ENCODE measurements around the gene METTL8.

METTL8 gene, protein sequence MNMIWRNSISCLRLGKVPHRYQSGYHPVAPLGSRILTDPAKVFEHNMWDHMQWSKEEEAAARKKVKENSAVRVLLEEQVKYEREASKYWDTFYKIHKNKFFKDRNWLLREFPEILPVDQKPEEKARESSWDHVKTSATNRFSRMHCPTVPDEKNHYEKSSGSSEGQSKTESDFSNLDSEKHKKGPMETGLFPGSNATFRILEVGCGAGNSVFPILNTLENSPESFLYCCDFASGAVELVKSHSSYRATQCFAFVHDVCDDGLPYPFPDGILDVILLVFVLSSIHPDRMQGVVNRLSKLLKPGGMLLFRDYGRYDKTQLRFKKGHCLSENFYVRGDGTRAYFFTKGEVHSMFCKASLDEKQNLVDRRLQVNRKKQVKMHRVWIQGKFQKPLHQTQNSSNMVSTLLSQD

DNA sequence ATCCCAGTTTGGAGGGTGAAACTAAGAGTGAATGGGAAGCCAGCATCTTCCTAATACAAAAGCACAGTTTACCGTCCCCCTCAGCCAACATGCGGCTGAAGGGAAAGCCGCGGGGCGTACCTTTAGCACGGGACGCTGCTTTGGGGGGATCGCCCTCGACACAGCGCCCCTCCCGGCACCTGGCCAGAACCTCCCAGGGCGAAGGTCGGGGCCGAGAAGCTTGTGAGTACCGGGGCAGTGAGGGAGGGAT is at the start of gene METTL8:
TSS of gene METTL8 (minus strand) at position 228 of the 250 bp plus-strand sequence. CDS start 41,805 bp downstream, outside the sequence.
- peak within 1 kb of the TSS; percentile 85 for H3K4me3 ChIP-seq (ENCODE audit: low read depth, low read length)
- in situ Hi-C loops (cut with HindIII; ENCODE audit: low sequenced_read_pairs), result no loop called here
- DNase-seq (ENCODE audit: low read depth), result no peak
- TF ChIP-seq, protein P1, sequence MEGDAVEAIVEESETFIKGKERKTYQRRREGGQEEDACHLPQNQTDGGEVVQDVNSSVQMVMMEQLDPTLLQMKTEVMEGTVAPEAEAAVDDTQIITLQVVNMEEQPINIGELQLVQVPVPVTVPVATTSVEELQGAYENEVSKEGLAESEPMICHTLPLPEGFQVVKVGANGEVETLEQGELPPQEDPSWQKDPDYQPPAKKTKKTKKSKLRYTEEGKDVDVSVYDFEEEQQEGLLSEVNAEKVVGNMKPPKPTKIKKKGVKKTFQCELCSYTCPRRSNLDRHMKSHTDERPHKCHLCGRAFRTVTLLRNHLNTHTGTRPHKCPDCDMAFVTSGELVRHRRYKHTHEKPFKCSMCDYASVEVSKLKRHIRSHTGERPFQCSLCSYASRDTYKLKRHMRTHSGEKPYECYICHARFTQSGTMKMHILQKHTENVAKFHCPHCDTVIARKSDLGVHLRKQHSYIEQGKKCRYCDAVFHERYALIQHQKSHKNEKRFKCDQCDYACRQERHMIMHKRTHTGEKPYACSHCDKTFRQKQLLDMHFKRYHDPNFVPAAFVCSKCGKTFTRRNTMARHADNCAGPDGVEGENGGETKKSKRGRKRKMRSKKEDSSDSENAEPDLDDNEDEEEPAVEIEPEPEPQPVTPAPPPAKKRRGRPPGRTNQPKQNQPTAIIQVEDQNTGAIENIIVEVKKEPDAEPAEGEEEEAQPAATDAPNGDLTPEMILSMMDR (IDR thresholded peaks at IDR 0.05; ENCODE audit: low read depth, low read length, missing control alignments), result peak; percentile 26

DNA sequence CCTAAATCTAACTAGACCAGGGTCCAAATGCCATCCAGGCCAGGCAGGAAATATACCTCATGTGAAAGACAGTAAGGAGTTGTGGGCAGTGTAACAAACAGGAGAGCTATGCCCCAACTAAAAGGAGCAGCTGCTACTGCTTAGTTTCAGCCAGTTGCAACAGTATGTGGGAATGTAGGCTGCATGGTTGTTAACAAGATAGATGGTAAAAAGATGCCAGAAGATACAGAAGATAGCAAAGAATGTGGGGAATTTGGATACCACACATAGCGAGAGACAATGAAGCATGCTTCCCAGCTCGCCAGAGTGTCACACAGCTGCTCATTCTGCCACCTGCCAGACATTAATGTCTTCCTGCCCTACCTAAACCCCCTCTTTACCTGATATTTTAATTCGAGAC is 49.1 kb upstream of the METTL8 start:
- H3K4me3 ChIP-seq (ENCODE audit: low read depth, low read length), result no peak overlapping the region
- in situ Hi-C loops (cut with HindIII; ENCODE audit: low sequenced_read_pairs), result no loop called here
- no peak for DNase-seq (ENCODE audit: low read depth)
- TF ChIP-seq, protein P1 (IDR thresholded peaks at IDR 0.05; ENCODE audit: low read depth, low read length, missing control alignments), result no peak

DNA sequence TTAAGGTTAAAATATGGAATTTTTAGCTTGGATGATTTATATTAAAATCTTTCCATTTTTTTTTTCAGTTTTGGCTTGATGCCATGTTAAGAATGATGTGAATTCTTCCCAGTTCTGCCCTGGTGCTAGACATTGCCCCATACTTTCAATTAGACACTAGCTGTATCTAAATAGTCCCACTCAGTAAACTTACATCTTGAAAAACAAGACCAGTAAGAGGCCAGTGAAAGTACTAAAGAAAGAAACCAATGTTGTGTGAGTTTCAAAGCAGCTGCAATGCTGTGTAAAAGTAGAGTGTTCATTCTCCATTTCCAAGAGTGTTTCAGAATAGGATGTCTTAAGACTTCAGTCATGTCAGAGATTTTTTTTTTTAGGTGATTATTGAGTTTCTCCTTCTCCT is 48.5 kb upstream of the METTL8 start:
- DNase-seq (ENCODE audit: low read depth), result no peak
- in situ Hi-C loops (cut with HindIII; ENCODE audit: low sequenced_read_pairs), result no loop called here
- no peak overlapping the region for H3K4me3 ChIP-seq (ENCODE audit: low read depth, low read length)
- TF ChIP-seq, protein P1 (IDR thresholded peaks at IDR 0.05; ENCODE audit: low read depth, low read length, missing control alignments), result no peak

DNA sequence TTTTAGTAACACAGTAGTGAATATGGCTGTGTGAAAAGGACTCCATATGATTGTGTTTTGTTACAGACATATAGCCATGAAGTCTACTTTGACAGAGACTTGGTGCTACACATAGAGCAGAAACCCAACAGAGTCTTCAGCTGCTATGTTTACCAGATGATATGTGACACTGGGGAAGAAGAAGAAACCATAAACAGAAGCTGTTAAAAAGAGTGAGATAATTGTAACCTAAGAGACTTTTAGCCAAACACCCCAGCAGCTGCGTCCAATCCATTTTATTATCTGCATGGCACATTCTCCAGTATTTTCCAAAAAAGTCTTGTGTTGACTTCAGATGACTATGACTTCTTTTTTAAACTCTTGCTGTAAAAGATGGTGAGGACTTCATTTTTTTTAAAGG is 47.1 kb upstream of the METTL8 start:
- no peak for DNase-seq (ENCODE audit: low read depth)
- TF ChIP-seq, protein P1 (IDR thresholded peaks at IDR 0.05; ENCODE audit: low read depth, low read length, missing control alignments), result no peak
- no peak overlapping the region for H3K4me3 ChIP-seq (ENCODE audit: low read depth, low read length)
- in situ Hi-C loops (cut with HindIII; ENCODE audit: low sequenced_read_pairs), result no loop called here

DNA sequence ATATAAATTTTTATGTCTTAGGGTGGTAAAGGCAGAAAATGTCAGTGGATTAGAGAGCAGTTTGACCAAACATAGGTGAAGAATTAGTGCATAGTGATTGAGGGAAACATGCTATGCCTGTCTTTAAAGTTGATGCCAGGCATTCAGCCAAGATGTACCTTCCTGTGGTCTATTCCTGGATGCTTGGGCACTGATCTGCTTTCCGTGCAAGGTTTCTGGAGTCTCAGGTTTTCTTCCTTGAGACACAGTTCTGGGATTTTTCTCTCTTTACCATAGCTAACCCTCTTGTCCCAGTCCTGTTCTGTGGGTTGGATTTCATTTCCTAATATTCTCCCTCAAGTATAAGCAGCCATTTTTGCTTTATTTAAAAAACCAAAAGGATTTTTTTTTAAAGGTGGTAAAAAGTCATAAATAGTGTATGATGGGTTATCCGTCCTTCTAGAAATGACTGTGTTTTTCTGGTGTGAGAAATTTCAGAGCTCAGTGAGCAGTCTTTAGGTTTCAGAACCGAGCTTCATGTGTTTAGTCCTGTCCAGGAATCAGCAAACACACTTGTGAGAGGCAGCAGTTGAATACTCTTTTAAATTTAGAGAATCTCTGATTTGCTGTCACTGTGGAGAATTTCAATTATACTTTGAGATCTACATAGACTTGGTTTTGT is 45.5 kb upstream of the METTL8 start:
- TF ChIP-seq, protein P1 (IDR thresholded peaks at IDR 0.05; ENCODE audit: low read depth, low read length, missing control alignments), result no peak
- H3K4me3 ChIP-seq (ENCODE audit: low read depth, low read length), result no peak overlapping the region
- DNase-seq (ENCODE audit: low read depth), result no peak
- in situ Hi-C loops (cut with HindIII; ENCODE audit: low sequenced_read_pairs), result no loop called here

DNA sequence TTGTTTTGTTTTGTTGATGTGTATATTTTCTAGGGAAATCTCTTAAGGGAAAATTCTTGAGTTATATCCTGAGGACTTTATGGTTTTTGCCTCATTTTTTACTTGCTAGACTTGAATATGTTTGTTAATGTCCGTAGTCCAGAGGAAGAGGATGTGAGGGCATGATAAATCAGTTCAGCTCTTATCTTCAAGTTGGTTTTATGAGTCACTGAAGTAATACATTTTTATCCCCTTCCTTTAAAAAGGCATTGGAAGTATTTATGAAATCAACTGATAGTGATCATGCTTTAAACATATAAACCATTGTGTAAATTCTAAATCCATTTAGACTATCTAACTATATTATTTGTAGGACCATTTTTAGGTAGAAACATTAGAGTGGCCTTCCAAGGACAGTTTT is 44.6 kb upstream of the METTL8 start:
- TF ChIP-seq, protein P1 (IDR thresholded peaks at IDR 0.05; ENCODE audit: low read depth, low read length, missing control alignments), result no peak
- in situ Hi-C loops (cut with HindIII; ENCODE audit: low sequenced_read_pairs), result no loop called here
- DNase-seq (ENCODE audit: low read depth), result no peak
- no peak overlapping the region for H3K4me3 ChIP-seq (ENCODE audit: low read depth, low read length)
